ENCODE results near the gene OR2A7. TPM values are rescaled to one million over a fixed set of nuclear protein-coding genes. Genes with fewer than 3 reads are reported as not detected.
"Not testable (repeated sequence)": the region's sequence is repeated elsewhere in the genome, so short reads cannot be mapped to it uniquely, and the experiment has no call there.

The OR2A7 gene
- polyA plus RNA-seq (2012; rRNA removed): not detected in 2 replicates
- polyA plus RNA-seq (2012; cell fraction: cytosol; rRNA removed): 0.03 TPM in 1 of 2 replicates, not detected in the other
- polyA plus RNA-seq (2012; cell fraction: nucleus; rRNA removed): not detected in 2 replicates

GRCh38 chr7:144264692-144265091, at the start of gene OR2A7:
Gene OR2A7 (minus strand): TSS chr7:144264792. CDS start chr7:144259628, 5,164 bp downstream.
- CTCF ChIA-PET; H3K36me3 ChIP-seq (replicated peaks in 1 of 2; ENCODE audit: control insufficient read depth in 1 of 2, insufficient read depth in 2 of 2, low read length in 1 of 2); H4K20me1 ChIP-seq (ENCODE audit: insufficient read depth); H3K4me2 ChIP-seq; POLR2A ChIA-PET; H3K4me1 ChIP-seq (ENCODE audit: control insufficient read depth in 1 of 2, insufficient read depth in 2 of 2, low read depth in 1 of 2, low read length in 1 of 2); DNase-seq; H3K9ac ChIP-seq; H3K79me2 ChIP-seq (ENCODE audit: insufficient read depth); H3K9me3 ChIP-seq; H3F3A ChIP-seq (replicated peaks; ENCODE audit: insufficient read depth); H3K27ac ChIP-seq (ENCODE audit: low read depth in 2 of 2, low read length in 1 of 2); H3K9me2 ChIP-seq; H2AFZ ChIP-seq (ENCODE audit: low read depth); H3K27me3 ChIP-seq (ENCODE audit: insufficient read depth); H3K4me3 ChIP-seq (ENCODE audit: low read depth in 2 of 2, low read length in 1 of 2): not testable (repeated sequence)
- 28% methylated on average over 6 of the region's 7 CpGs for WGBS (ENCODE audit: low lambda C conversion rate)

GRCh38 chr7:144311872-144312469, 47.4 kb upstream of the OR2A7 start, which contains the start of gene OR2A1:
Gene OR2A1 (plus strand): TSS chr7:144312419. CDS start chr7:144318125, 5,706 bp downstream.
- POLR2A ChIA-PET; H3K9me3 ChIP-seq; H3K36me3 ChIP-seq (replicated peaks in 1 of 2; ENCODE audit: control insufficient read depth in 1 of 2, insufficient read depth in 2 of 2, low read length in 1 of 2); H3K9ac ChIP-seq; CTCF ChIA-PET; H3K27ac ChIP-seq (ENCODE audit: low read depth in 2 of 2, low read length in 1 of 2); H3K4me3 ChIP-seq (ENCODE audit: low read depth in 2 of 2, low read length in 1 of 2); H3K9me2 ChIP-seq; H3K4me2 ChIP-seq; H3K79me2 ChIP-seq (ENCODE audit: insufficient read depth); H3F3A ChIP-seq (replicated peaks; ENCODE audit: insufficient read depth); H3K27me3 ChIP-seq (ENCODE audit: insufficient read depth); H2AFZ ChIP-seq (ENCODE audit: low read depth); H4K20me1 ChIP-seq (ENCODE audit: insufficient read depth); DNase-seq; H3K4me1 ChIP-seq (ENCODE audit: control insufficient read depth in 1 of 2, insufficient read depth in 2 of 2, low read depth in 1 of 2, low read length in 1 of 2): not testable (repeated sequence)
- WGBS (ENCODE audit: low lambda C conversion rate): 0% methylated on average over 1 of the region's 2 CpGs

DNA sequence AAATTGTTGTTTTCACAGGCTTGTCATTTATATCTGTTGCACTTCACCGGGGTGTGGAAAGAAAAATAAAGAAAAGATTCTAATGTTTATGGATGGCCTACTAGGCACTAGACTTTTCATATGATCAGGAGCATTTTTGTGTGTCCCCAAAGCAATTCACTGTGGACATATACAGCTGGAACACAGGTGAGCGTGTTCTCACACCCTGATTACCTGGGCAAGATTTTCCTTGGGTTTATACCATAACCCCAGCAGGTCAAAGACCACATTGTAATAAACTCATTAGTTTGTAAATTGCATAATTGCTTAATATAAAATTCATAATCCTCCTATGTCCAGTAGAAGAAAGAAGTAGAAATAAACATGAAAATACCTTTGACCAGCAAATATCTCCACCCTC, 46.6 kb upstream of the OR2A7 start:
- H3K36me3 ChIP-seq (replicated peaks in 1 of 2; ENCODE audit: control insufficient read depth in 1 of 2, insufficient read depth in 2 of 2, low read length in 1 of 2); H2AFZ ChIP-seq (ENCODE audit: low read depth); DNase-seq; POLR2A ChIA-PET; H3K4me2 ChIP-seq; H3K4me1 ChIP-seq (ENCODE audit: control insufficient read depth in 1 of 2, insufficient read depth in 2 of 2, low read depth in 1 of 2, low read length in 1 of 2); H3K9me3 ChIP-seq; H3K79me2 ChIP-seq (ENCODE audit: insufficient read depth); H3K9me2 ChIP-seq; H3K27me3 ChIP-seq (ENCODE audit: insufficient read depth); H3K27ac ChIP-seq (ENCODE audit: low read depth in 2 of 2, low read length in 1 of 2); H3K9ac ChIP-seq; CTCF ChIA-PET; H3F3A ChIP-seq (replicated peaks; ENCODE audit: insufficient read depth); H4K20me1 ChIP-seq (ENCODE audit: insufficient read depth); H3K4me3 ChIP-seq (ENCODE audit: low read depth in 2 of 2, low read length in 1 of 2): not testable (repeated sequence)
- no CpG with 5 or more reads among the region's 2 CpGs for WGBS (ENCODE audit: low lambda C conversion rate)

DNA sequence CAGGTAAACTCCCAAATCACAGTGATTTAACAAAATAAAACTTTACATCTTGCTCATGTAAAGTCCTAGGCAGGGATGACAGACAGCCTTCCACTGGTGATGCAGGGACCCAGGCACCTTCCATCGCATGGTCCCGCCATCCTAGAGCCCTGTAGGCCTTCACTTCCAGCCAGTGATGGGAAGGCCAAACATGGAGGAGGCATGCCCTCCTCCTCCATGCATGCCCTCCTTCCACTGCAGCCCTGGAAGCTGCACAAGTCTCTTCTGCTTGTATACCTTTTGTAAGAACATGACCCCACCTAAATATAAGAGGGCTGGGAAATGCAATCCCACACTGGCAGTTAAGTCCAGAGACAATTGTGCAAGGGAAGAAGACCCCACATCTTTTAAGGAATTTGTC, 45.1 kb upstream of the OR2A7 start:
- H3K9me2 ChIP-seq; H3K4me1 ChIP-seq (ENCODE audit: control insufficient read depth in 1 of 2, insufficient read depth in 2 of 2, low read depth in 1 of 2, low read length in 1 of 2); POLR2A ChIA-PET; H4K20me1 ChIP-seq (ENCODE audit: insufficient read depth); H3F3A ChIP-seq (replicated peaks; ENCODE audit: insufficient read depth); DNase-seq; CTCF ChIA-PET; H3K27me3 ChIP-seq (ENCODE audit: insufficient read depth); H3K79me2 ChIP-seq (ENCODE audit: insufficient read depth); H3K27ac ChIP-seq (ENCODE audit: low read depth in 2 of 2, low read length in 1 of 2); H3K9ac ChIP-seq; H3K9me3 ChIP-seq; H3K4me2 ChIP-seq; H3K4me3 ChIP-seq (ENCODE audit: low read depth in 2 of 2, low read length in 1 of 2); H2AFZ ChIP-seq (ENCODE audit: low read depth); H3K36me3 ChIP-seq (replicated peaks in 1 of 2; ENCODE audit: control insufficient read depth in 1 of 2, insufficient read depth in 2 of 2, low read length in 1 of 2): not testable (repeated sequence)
- no CpG with 5 or more reads among the region's 2 CpGs for WGBS (ENCODE audit: low lambda C conversion rate)

DNA sequence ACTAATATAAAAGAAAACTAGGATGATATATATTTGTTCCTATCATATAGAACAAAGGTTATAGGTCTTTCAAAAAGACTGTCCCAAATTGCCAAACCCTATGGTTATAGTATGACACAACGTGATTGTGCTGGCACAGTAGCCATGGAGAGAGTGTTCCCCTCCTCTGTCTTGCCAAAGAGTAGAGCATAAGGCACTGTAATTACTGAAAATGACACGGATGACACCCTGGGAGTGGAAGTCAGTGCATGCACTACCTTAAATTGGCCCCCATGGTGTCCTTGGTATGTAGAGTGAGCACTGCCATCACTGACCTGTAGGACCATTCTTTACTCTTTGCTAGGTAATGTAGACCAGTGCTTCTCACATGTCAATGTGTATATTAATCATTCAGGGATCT, 40.6 kb upstream of the OR2A7 start:
- H4K20me1 ChIP-seq (ENCODE audit: insufficient read depth); H3K79me2 ChIP-seq (ENCODE audit: insufficient read depth); CTCF ChIA-PET; H3K9me2 ChIP-seq; H3K27me3 ChIP-seq (ENCODE audit: insufficient read depth); H3K4me3 ChIP-seq (ENCODE audit: low read depth in 2 of 2, low read length in 1 of 2); H3K36me3 ChIP-seq (replicated peaks in 1 of 2; ENCODE audit: control insufficient read depth in 1 of 2, insufficient read depth in 2 of 2, low read length in 1 of 2); H3K9me3 ChIP-seq; H3K4me2 ChIP-seq; H2AFZ ChIP-seq (ENCODE audit: low read depth); H3F3A ChIP-seq (replicated peaks; ENCODE audit: insufficient read depth); H3K4me1 ChIP-seq (ENCODE audit: control insufficient read depth in 1 of 2, insufficient read depth in 2 of 2, low read depth in 1 of 2, low read length in 1 of 2); H3K27ac ChIP-seq (ENCODE audit: low read depth in 2 of 2, low read length in 1 of 2); H3K9ac ChIP-seq; DNase-seq; POLR2A ChIA-PET: not testable (repeated sequence)
- WGBS (ENCODE audit: low lambda C conversion rate): no CpG with 5 or more reads among the region's 2 CpGs

GRCh38 chr7:144303607-144304006, 39.0 kb upstream of the OR2A7 start:
- H3K79me2 ChIP-seq (ENCODE audit: insufficient read depth); H4K20me1 ChIP-seq (ENCODE audit: insufficient read depth); H3K9me2 ChIP-seq; H3K9ac ChIP-seq; H3K9me3 ChIP-seq; CTCF ChIA-PET; H3K36me3 ChIP-seq (replicated peaks in 1 of 2; ENCODE audit: control insufficient read depth in 1 of 2, insufficient read depth in 2 of 2, low read length in 1 of 2); H3F3A ChIP-seq (replicated peaks; ENCODE audit: insufficient read depth); POLR2A ChIA-PET; H3K4me2 ChIP-seq; H2AFZ ChIP-seq (ENCODE audit: low read depth); DNase-seq; H3K27me3 ChIP-seq (ENCODE audit: insufficient read depth); H3K27ac ChIP-seq (ENCODE audit: low read depth in 2 of 2, low read length in 1 of 2); H3K4me3 ChIP-seq (ENCODE audit: low read depth in 2 of 2, low read length in 1 of 2); H3K4me1 ChIP-seq (ENCODE audit: control insufficient read depth in 1 of 2, insufficient read depth in 2 of 2, low read depth in 1 of 2, low read length in 1 of 2): not testable (repeated sequence)
- no CpG with 5 or more reads among the region's 5 CpGs for WGBS (ENCODE audit: low lambda C conversion rate)
